Left colon (tissue), 2 donors: Measurements from ENCODE around the gene IRAK1BP1. TPM values are rescaled to one million over a fixed set of nuclear protein-coding genes. Genes with fewer than 3 reads are reported as not detected.
A peak's percentile ranks its signal among the peaks of the same experiment; 100 is the strongest.
"Not testable (repeated sequence)": the region's sequence is repeated elsewhere in the genome, so short reads cannot be mapped to it uniquely, and the experiment has no call there.

Experiments
- ATAC-seq: fragments of 200-7000 bp; cut with Tn5 transposase; one replicate; pipeline ENCODE4 v1.9.1; 2020; ENCODE audit warnings: mild to moderate bottlenecking, moderate library complexity
- DNase-seq, 2 donors: peaks; one replicate each; pipeline ENCODE4 v3.0.0-alpha.2; 2020
- intact Hi-C, 2 donors: fragments of 100-400 bp; cut with DNase I in 1 of 2; cut with micrococcal nuclease in 1 of 2; formaldehyde crosslinking; loops; one replicate each; pipeline versions ENCODE4 v1.11.2 to v1.14.0; 2022; cut with DNase I, micrococcal nuclease
- long read RNA-seq: library from polyadenylated mRNA; unstranded; transcript quantifications from one replicate; pipeline ENCODE4 v2.0.0, GENCODE V29; 2021
- total RNA-seq, 2 donors: library from RNA; stranded (reverse); fragmentation: NEBNext Ultra II Directional; extraction: Animal tissue kit (Norgen Biotek cat#: 25700); gene quantifications; one replicate each; pipeline ENCODE4 v1.2.1, GENCODE V29; 2021
- donor health status: DM: no; HTN: no; CAD: no.
- donor health status: DM: yes; HTN: yes; CAD: no.

Gene IRAK1BP1
- total RNA-seq: 1 to 10 TPM; 2.0 to 3.0 TPM
- long read RNA-seq, partial matches to known transcripts: 0 of 1 reads
- long read RNA-seq, other reads (novel, unspliced or antisense): 1 of 1 reads

GRCh38 chr6:78867370-78868040, at the start of gene IRAK1BP1:
Gene IRAK1BP1, plus strand, starts transcription at chr6:78867551. Its CDS starts 26 bp downstream, at chr6:78867577.
- peak; percentile 99 for ATAC-seq
- intact Hi-C loops: no loop called here
- DNase-seq: peak; percentile 86 to 89

- DNase-seq (no peak), ATAC-seq (no peak)
- intact Hi-C loops: no loop called here
Observed at GRCh38 chr6:78824045-78824444, 43.3 kb upstream of the IRAK1BP1 start.

- DNase-seq (no peak), ATAC-seq (no peak)
- intact Hi-C loops: no loop called here
Observed at GRCh38 chr6:78829407-78829806, 37.9 kb upstream of the IRAK1BP1 start.

GRCh38 chr6:78830805-78831204, 36.5 kb upstream of the IRAK1BP1 start:
- ATAC-seq: peak; percentile 97
- no peak for DNase-seq
- intact Hi-C loops: no loop called here

- ATAC-seq: peak; percentile 61
- intact Hi-C loops: no loop called here
- DNase-seq: no peak
Observed at GRCh38 chr6:78831492-78831891, 35.9 kb upstream of the IRAK1BP1 start.

GRCh38 chr6:78832091-78832808, 35.1 kb upstream of the IRAK1BP1 start:
- DNase-seq (no peak), ATAC-seq (no peak)
- intact Hi-C loops: no loop called here

GRCh38 chr6:78835817-78836216, 31.5 kb upstream of the IRAK1BP1 start:
- intact Hi-C loops: no loop called here
- ATAC-seq (peak; percentile 64), DNase-seq (no peak)

- ATAC-seq: peak; percentile 55
- DNase-seq: no peak
Observed at GRCh38 chr6:78836598-78836997, 30.8 kb upstream of the IRAK1BP1 start.

GRCh38 chr6:78841111-78841510, 26.2 kb upstream of the IRAK1BP1 start:
- intact Hi-C loops: no loop called here
- ATAC-seq: no peak
- no peak for DNase-seq

More at GRCh38 chr6:78836598-78836997, 30.8 kb upstream of the IRAK1BP1 start:
- intact Hi-C loops: no loop called here

- intact Hi-C loops: no loop called here
- no peak for DNase-seq
- ATAC-seq: no peak
Observed at GRCh38 chr6:78842953-78843352, 24.4 kb upstream of the IRAK1BP1 start.

GRCh38 chr6:78844899-78845298, 22.5 kb upstream of the IRAK1BP1 start:
- intact Hi-C loops: no loop called here
- ATAC-seq: no peak

GRCh38 chr6:78845567-78845966, 21.8 kb upstream of the IRAK1BP1 start:
- intact Hi-C loops: no loop called here
- DNase-seq: no peak
- no peak for ATAC-seq

More at GRCh38 chr6:78844899-78845298, 22.5 kb upstream of the IRAK1BP1 start:
- DNase-seq: no peak

- intact Hi-C loops: no loop called here
- ATAC-seq (no peak), DNase-seq (no peak)
Observed at GRCh38 chr6:78850621-78851020, 16.7 kb upstream of the IRAK1BP1 start.

GRCh38 chr6:78851156-78851555, 16.2 kb upstream of the IRAK1BP1 start:
- no peak for DNase-seq
- intact Hi-C loops: no loop called here
- ATAC-seq: no peak

- no peak for DNase-seq
- ATAC-seq: no peak
- intact Hi-C loops: no loop called here
Observed at GRCh38 chr6:78854546-78854945, 12.8 kb upstream of the IRAK1BP1 start.

- DNase-seq, intact Hi-C loops, ATAC-seq: not testable (repeated sequence)
Observed at GRCh38 chr6:78858339-78858938, 8.9 kb upstream of the IRAK1BP1 start.

GRCh38 chr6:78861509-78861908, 5.8 kb upstream of the IRAK1BP1 start:
- intact Hi-C loops: no loop called here
- ATAC-seq: peak; percentile 66
- DNase-seq: no peak

- ATAC-seq (no peak), DNase-seq (no peak)
- intact Hi-C loops: no loop called here
Observed at GRCh38 chr6:78863576-78863975, 3.8 kb upstream of the IRAK1BP1 start.

GRCh38 chr6:78864957-78865356, 2.4 kb upstream of the IRAK1BP1 start:
- intact Hi-C loops: no loop called here
- DNase-seq: no peak
- no peak for ATAC-seq

GRCh38 chr6:78867020-78867369, 356 bp upstream of the IRAK1BP1 start:
- ATAC-seq: peak; percentile 36
- DNase-seq: no peak
- intact Hi-C loops: no loop called here
